SKM-1 (cell line): ENCODE measurements around the gene DSCAM.

Experiments used
- DNase-seq: peaks from one replicate; lab custom pipeline; 2025; ENCODE audit not compliant: unreplicated experiment; lab: John Stamatoyannopoulos, UW

DSCAM gene

DNA sequence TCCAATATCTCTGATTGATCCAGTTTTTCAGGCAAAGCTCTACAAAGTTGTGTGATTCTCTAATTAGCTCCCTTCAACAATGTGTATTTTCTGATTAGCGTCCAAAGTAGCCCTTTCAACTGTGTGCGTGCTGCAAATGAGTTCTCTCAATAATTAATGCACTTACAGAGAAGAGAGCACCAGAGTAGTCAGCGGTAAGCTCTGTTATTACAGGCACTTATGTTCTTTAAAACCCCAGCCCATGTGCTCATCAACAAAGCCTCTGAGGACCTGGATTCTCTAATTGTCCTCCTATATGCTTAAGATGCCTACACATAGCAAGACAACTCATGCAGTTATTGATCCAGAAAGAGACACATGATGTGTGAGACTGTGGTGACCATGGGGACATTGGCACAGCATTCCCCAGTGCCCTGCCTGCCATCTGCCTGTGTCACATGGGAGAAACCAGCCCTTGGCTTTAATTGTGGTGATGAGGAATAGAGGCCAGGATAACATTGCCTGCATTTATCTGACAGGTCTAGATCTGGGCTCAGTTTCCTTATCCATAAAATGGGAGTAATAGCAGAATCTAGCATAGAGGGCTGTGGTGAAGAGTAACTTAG is 828.0 kb downstream of the DSCAM start:
- DNase-seq: no peak

DNA sequence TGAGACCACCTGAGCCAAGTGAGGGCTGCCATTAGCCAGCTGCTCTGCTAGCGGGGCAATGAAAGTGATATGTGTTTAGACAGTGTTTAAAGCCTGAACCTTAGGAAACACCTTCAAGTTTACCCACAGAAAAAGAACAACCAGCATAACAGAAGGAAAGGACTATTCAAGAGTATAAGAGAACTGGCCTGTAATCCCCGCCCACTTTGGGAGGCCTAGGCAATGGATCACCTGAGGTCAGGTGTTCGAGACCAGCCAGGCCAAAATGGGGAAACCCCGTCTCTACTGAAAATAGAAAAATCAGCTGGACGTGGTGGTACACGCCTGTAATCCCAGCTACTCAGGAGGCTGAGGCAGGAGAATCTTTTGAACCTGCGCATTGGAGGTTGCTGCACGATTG is 830.3 kb downstream of the DSCAM start:
- no peak for DNase-seq

DNA sequence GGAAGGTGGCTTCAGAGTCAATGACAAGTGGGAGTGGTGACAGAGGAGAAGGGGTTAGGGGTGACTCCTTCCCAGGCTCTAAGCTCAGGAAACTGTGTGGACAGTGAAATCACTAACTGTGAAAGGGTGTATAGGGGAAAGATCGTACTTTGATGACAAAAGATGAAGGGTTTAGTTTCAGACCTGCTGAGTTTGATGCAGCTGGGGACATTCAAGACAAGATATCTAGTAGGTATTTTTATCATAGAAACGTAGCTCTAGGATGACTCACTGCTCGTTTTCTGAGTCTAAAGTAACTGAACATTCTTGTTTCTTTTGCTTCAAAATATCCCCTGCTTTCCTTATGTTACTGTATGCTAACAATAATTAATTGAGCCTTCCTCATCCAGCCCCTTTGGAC is 830.7 kb downstream of the DSCAM start:
- DNase-seq: no peak

- DNase-seq: no peak
These were observed 831.1 kb downstream of the DSCAM start for GRCh38 chr21:40015818-40016217.

- no peak for DNase-seq
These were observed 832.6 kb downstream of the DSCAM start for GRCh38 chr21:40014394-40014793.

DNA sequence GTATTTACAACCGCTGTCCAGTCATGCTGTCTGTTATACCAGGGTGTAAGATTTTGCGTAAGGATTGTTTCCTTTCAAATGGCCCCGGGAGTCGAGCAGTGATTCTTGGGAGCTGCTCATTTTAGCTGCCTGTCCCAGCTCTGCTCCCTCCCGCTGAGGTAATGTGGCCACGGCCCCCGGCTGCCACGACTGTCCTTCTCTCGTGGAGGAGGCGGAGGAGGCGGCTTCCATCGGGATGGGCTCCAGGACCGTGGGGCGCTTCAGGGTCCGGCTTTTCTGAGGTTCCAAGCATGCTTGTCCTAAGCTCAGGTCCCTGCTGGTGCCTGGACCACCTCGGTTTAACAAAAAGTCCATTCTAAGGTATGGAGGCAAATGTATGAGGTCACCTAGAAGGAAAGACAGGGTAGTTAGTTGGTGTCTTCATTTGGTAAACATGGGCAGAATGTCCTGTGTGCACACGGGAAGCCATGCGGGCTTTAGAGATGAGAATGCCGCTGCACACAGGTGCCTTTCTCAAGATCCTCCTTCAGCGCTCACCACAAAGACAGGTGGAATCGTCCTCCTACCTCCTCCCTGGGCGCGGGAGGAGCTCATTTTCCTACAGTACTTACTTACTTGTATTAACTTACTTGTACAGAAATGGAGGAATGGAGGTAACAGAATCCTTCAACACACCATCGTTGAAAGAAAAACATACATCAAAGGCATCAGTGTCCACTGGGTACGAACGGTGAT is 833.8 kb downstream of the DSCAM start:
- DNase-seq: no peak

GRCh38 chr21:40011371-40011770 is 835.6 kb downstream of the DSCAM start:
- no peak for DNase-seq

GRCh38 chr21:40002978-40003377 is 844.0 kb downstream of the DSCAM start:
- DNase-seq: no peak

- DNase-seq: no peak
These were observed 862.5 kb downstream of the DSCAM start for GRCh38 chr21:39984286-39984991.

DNA sequence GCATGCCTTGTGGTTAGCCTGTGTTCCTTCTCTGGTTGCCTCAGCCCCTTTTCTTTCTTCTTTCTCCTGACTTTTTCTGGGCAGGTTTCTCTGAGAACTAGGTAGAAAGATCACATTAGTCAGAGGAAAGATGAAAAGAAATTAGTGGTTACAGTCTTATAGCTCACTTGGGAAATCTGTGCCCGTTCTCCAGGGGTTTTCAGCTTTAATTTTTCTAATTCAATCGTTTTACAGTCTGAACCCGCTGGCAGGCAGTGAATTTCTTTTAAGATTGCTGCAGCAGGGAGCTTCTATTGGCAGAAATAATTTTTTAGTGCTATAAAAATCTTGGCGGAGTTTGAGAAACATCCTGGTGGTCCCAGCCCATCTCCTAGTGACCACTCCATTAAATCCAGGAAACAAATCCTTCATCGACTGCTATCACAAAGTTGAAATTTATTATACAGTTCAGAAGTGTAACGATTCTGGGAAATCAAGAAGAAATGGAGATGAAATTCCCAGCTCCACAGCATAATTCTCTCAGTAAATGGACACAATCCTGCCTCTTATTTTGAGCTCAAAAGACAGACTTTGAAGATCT is 866.6 kb downstream of the DSCAM start:
- DNase-seq: no peak

DNA sequence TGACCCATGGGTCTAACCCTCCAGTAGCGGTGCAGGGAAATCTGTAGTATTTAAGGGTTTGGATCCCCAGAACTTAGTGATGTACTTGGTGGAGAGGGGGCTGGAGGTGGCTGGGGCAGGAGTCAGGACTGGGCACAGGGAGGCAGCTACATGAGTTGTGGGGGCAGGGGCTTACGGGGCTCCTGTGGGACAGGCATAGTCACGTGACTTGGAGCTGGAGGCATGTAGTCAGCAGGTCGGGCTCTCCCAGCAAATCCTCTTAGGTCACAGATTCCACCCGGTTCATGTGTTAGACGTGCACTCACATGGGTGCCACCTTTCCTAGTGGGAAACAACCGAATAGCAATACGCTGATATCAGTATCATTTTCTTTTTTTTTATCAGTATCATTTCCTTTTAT is 867.6 kb downstream of the DSCAM start:
- no peak for DNase-seq

DNA sequence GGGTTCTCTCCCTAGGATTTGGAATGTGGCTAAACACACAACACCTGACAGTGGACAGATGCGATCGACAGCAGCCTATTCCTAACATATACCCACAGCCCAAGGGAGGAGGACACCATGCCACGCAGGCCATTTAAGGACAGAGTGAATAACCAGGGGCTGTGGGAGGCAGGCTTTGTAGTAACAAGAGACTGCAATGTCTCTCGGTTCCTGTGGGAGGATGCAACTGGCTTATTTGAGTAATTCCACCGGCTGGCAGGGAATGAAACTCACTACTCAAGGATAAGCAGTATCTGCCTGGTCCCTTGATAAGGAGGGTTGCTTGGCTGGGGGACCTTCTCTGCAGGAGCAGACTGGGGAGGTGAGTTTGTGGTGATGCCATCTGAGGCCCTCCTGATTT is 870.2 kb downstream of the DSCAM start:
- no peak for DNase-seq

GRCh38 chr21:39972976-39973770 is 873.8 kb downstream of the DSCAM start:
- no peak for DNase-seq

GRCh38 chr21:39972471-39972870 is 874.5 kb downstream of the DSCAM start:
- no peak for DNase-seq

GRCh38 chr21:39971956-39972355 is 875.0 kb downstream of the DSCAM start:
- DNase-seq: no peak

DNA sequence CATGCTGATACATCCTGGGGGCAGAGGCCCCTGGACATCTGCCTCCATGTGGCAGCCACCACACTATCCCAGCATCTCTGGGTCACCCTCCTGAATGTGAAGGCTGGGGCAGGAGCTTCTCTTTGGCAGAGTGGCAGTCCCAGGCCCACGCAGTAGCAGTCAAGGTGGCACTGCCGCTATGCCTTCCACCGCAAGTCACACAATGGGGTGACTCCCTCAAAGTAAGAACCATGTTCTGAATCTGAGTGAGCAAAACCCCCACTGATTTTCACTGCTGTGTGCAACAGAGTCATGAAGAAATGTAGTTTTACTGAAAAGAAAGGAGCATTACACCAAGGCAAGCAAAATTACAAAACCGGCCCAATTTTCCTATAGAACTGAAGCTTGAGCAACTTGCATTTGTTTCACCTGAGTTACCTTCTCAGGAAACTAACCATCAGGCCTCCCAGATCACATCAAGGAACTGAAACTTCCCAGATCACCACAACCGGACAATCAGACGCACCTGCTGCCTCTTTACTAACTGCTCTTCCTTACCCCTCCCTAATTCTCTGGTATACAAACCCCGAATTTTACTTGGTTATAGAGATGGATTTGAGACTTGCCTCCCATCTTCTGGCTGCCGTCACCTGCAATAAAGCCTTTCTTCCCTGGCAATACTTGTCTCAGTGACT is 877.1 kb downstream of the DSCAM start:
- DNase-seq: no peak

DNA sequence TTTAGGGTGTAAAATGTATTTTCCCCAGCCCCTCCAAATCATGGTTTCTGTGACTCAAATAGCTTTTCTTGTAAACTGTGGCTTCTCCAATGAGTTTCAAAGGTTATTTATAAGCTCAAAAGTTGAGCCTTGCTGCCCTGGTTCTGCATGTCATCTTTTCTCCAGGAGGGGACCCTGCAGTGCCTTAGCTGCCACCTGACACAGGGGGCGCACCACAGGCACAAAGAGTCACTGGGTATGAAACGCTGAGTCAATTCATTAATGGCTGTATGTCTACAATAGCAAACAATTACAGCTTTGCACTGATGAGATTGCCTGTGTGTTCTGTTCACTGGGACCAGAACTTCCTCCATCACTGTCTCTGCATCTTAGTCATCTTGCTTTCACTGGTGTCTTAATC is 878.9 kb downstream of the DSCAM start:
- no peak for DNase-seq

DNA sequence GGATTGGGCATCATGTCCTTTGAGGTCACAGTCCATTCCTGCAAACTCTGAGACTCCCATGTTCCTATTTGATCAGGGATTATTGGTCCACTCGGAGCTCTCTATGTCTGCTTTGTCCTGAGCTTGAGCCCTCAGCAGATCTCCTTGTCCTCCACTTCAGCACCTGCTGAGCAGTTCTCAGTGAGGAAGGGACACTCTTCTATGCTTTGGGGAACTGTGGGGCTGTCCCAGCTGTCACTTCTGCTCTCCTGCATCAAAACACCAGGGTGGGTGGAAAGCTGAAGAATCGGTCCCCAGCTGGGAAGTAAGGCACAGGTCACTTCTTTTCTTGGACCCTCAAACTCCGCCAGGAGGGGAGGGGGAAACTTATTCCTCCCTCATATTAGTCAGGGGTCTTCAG is 880.2 kb downstream of the DSCAM start:
- no peak for DNase-seq

GRCh38 chr21:39965026-39965425 is 881.9 kb downstream of the DSCAM start:
- DNase-seq: no peak

DNA sequence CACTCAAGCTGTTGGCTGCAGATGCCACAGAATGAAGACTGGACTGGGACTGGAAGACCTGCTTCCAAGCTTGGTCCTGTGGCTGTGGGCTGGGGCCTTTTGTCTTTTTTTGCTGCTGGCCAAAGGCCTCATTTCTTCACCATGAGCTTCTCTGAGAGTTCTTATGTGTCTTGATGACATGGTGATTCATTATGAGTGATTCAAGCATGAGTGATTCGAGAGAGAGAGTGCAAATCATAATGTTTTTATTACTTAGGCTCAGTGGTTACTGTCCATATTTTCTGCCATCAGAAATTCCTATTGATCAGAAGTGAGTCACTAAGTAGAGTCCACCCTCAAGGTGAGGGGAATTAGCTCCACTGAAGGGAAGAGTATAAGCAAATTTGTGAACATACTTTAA is 885.7 kb downstream of the DSCAM start:
- no peak for DNase-seq
